Erythroblast (primary cell): ENCODE data around the gene COA1.

Experiments used
- GATA1 ChIP-seq: IDR thresholded peaks from 2 replicates; pipeline ENCODE4 v1.6.1; 2011; ENCODE audit warnings: low read depth, mild to moderate bottlenecking, control low read depth, low read length, moderate library complexity
- POLR2A ChIP-seq: IDR thresholded peaks from 2 replicates; pipeline ENCODE4 v1.6.1; 2011; ENCODE audit warnings: mild to moderate bottlenecking, low read length

GRCh38 chr7:43669286-43670081, 59.8 kb downstream of the COA1 start:
- TF ChIP-seq POLR2A (no peak), GATA1 (no peak)
